Neural cell (in vitro differentiated cells): ENCODE results near the gene NARS2. TPM values are rescaled to one million over a fixed set of nuclear protein-coding genes. Genes with fewer than 3 reads are reported as not detected.

Source experiments
- H2AFZ ChIP-seq: fragments of 200-600, 300-800 bp; sonication (generic), shearing (Covaris generic); 2 replicates; pipeline ENCODE4 v1.6.0; 2014; ENCODE audit warnings: low read depth, mild to moderate bottlenecking, antibody characterized with exemption, low read length, moderate library complexity
- H3F3A ChIP-seq: fragments of 200-600 bp; shearing (Covaris generic); 2 replicates; pipeline ENCODE4 v1.6.1; 2016; ENCODE audit warnings: mild to moderate bottlenecking, moderate library complexity, mixed read lengths, antibody characterized with exemption, low read length; ENCODE audit not compliant: insufficient read depth, poor library complexity, severe bottlenecking
- H3K27ac ChIP-seq: fragments of 200-600, 300-800 bp; sonication (generic), shearing (Covaris generic); 2 replicates; pipeline ENCODE4 v1.5.1; 2014; ENCODE audit warnings: mild to moderate bottlenecking, low read length, moderate library complexity
- H3K27me3 ChIP-seq: fragments of 300-800, 200-600 bp; sonication (generic), shearing (Covaris generic); 2 replicates; pipeline ENCODE4 v1.6.0; 2014; ENCODE audit warnings: mild to moderate bottlenecking, low read depth, low read length, moderate library complexity; ENCODE audit not compliant: insufficient read depth
- H3K36me3 ChIP-seq: fragments of 300-800, 200-600 bp; sonication (generic), shearing (Covaris generic); 2 replicates; pipeline ENCODE4 v1.5.1; 2014; ENCODE audit warnings: mild to moderate bottlenecking, antibody characterized with exemption, low read length, moderate library complexity; ENCODE audit not compliant: insufficient read depth
- H3K4me2 ChIP-seq: fragments of 300-800, 200-600 bp; sonication (generic), shearing (Covaris generic); 2 replicates; pipeline ENCODE4 v1.6.0; 2014; ENCODE audit warnings: mild to moderate bottlenecking, low read length
- H3K4me3 ChIP-seq: fragments of 300-800, 200-600 bp; sonication (generic), shearing (Covaris generic); 2 replicates; pipeline ENCODE4 v1.5.1; 2014; ENCODE audit warnings: mild to moderate bottlenecking, low read length, moderate library complexity
- H3K79me2 ChIP-seq: fragments of 200-600 bp; shearing (Covaris generic); replicated peaks from 2 replicates; pipeline ENCODE4 v1.6.0; 2014; ENCODE audit warnings: mild to moderate bottlenecking, low read length, moderate library complexity; ENCODE audit not compliant: insufficient read depth
- H3K9ac ChIP-seq: fragments of 300-800, 200-600 bp; sonication (generic), shearing (Covaris generic); 2 replicates; pipeline ENCODE4 v1.6.1; 2016; ENCODE audit warnings: mild to moderate bottlenecking, low read length, mixed read lengths
- H3K9me2 ChIP-seq: fragments of 200-600 bp; shearing (Covaris generic); 2 replicates; pipeline ENCODE4 v1.6.1; 2016; ENCODE audit warnings: mild to moderate bottlenecking, low read length, mixed read lengths; ENCODE audit not compliant: insufficient read depth
- H3K9me3 ChIP-seq: fragments of 200-600, 300-800 bp; sonication (generic), shearing (Covaris generic); 2 replicates; pipeline ENCODE4 v1.6.1; 2016; ENCODE audit warnings: mild to moderate bottlenecking, mixed run types, low read length, moderate library complexity, mixed read lengths
- H4K20me1 ChIP-seq: fragments of 200-600 bp; shearing (Covaris generic); 2 replicates; pipeline ENCODE4 v1.6.1; 2016; ENCODE audit warnings: mild to moderate bottlenecking, mixed run types; ENCODE audit not compliant: insufficient read depth
- EP300 ChIP-seq: fragments of 450-650 bp; conservative IDR thresholded peaks from 2 replicates; pipeline ENCODE4 v1.6.1; 2014; ENCODE audit warnings: antibody characterized with exemption, mild to moderate bottlenecking, moderate library complexity; ENCODE audit not compliant: poor library complexity, severe bottlenecking
- EZH2 ChIP-seq: fragments of 200-600, 300-800 bp; shearing (Covaris generic), sonication (generic); IDR thresholded peaks from 2 replicates; pipeline ENCODE4 v1.6.1; 2014; ENCODE audit warnings: antibody characterized with exemption, low read length, borderline replicate concordance, mild to moderate bottlenecking; ENCODE audit not compliant: insufficient read depth, poor library complexity, severe bottlenecking
- MXI1 ChIP-seq: fragments of 450-650 bp; conservative IDR thresholded peaks from 2 replicates; pipeline ENCODE4 v1.6.1; 2014; ENCODE audit warnings: antibody characterized with exemption, mild to moderate bottlenecking; ENCODE audit not compliant: poor library complexity, severe bottlenecking
- POLR2AphosphoS5 ChIP-seq: IDR thresholded peaks from 2 replicates; pipeline ENCODE4 v1.6.1; 2012
- RAD21 ChIP-seq: fragments of 450-650 bp; conservative IDR thresholded peaks from 2 replicates; pipeline ENCODE4 v1.6.1; 2014; ENCODE audit warnings: antibody characterized with exemption, mild to moderate bottlenecking, moderate library complexity
- SMC3 ChIP-seq: fragments of 450-650 bp; conservative IDR thresholded peaks from 2 replicates; pipeline ENCODE4 v1.6.1; 2014; ENCODE audit warnings: antibody characterized with exemption, mild to moderate bottlenecking, moderate library complexity; ENCODE audit not compliant: poor library complexity
- TAF1 ChIP-seq: IDR thresholded peaks from 2 replicates; pipeline ENCODE4 v1.6.1; 2012; ENCODE audit warnings: low read depth
- polyA plus RNA-seq: library from polyadenylated mRNA; depleted of rRNA; stranded (reverse); fragments of >200 nt; gene quantifications from 2 replicates; pipeline ENCODE4 v1.2.3, GENCODE V29; 2014
- TF ChIP-seq, protein P1 (sequence below): IDR thresholded peaks from 2 replicates; pipeline ENCODE4 v1.6.1; 2012; ENCODE audit warnings: borderline replicate concordance
- TF ChIP-seq, protein P2 (sequence below): fragments of 450-650 bp; IDR thresholded peaks from 2 replicates; pipeline ENCODE4 v1.5.1; 2014; ENCODE audit warnings: antibody characterized with exemption, mild to moderate bottlenecking, moderate library complexity; ENCODE audit not compliant: poor library complexity, severe bottlenecking

The NARS2 gene
- polyA plus RNA-seq, 1 donor from 2014 or later, result 39.6 TPM

- Histone ChIP-seq H3K9me2 (no peaks in the 10 kb centered on the region), H3F3A (no peaks in the 10 kb centered on the region), H3K4me2 (no peak overlapping the region), H3K36me3 (no peaks in the 10 kb centered on the region), H3K27ac (no peak overlapping the region), H3K79me2 (no peaks in the 10 kb centered on the region), H3K9me3 (no peaks in the 10 kb centered on the region), H3K4me3 (no peak overlapping the region), H3K9ac (no peak overlapping the region), H4K20me1 (no peaks in the 10 kb centered on the region), H3K27me3 (no peaks in the 10 kb centered on the region), H2AFZ (no peak overlapping the region)
- TF ChIP-seq MXI1, result no peak
These were observed 121.3 kb downstream of the NARS2 start for GRCh38 chr11:78453140-78453935.

GRCh38 chr11:78451371-78452150 is 123.1 kb downstream of the NARS2 start:
- TF ChIP-seq RAD21 (no peak), TAF1 (no peak), SMC3 (no peak)
- TF ChIP-seq, protein P1, sequence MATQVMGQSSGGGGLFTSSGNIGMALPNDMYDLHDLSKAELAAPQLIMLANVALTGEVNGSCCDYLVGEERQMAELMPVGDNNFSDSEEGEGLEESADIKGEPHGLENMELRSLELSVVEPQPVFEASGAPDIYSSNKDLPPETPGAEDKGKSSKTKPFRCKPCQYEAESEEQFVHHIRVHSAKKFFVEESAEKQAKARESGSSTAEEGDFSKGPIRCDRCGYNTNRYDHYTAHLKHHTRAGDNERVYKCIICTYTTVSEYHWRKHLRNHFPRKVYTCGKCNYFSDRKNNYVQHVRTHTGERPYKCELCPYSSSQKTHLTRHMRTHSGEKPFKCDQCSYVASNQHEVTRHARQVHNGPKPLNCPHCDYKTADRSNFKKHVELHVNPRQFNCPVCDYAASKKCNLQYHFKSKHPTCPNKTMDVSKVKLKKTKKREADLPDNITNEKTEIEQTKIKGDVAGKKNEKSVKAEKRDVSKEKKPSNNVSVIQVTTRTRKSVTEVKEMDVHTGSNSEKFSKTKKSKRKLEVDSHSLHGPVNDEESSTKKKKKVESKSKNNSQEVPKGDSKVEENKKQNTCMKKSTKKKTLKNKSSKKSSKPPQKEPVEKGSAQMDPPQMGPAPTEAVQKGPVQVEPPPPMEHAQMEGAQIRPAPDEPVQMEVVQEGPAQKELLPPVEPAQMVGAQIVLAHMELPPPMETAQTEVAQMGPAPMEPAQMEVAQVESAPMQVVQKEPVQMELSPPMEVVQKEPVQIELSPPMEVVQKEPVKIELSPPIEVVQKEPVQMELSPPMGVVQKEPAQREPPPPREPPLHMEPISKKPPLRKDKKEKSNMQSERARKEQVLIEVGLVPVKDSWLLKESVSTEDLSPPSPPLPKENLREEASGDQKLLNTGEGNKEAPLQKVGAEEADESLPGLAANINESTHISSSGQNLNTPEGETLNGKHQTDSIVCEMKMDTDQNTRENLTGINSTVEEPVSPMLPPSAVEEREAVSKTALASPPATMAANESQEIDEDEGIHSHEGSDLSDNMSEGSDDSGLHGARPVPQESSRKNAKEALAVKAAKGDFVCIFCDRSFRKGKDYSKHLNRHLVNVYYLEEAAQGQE, result no peak
- TF ChIP-seq, protein P2, sequence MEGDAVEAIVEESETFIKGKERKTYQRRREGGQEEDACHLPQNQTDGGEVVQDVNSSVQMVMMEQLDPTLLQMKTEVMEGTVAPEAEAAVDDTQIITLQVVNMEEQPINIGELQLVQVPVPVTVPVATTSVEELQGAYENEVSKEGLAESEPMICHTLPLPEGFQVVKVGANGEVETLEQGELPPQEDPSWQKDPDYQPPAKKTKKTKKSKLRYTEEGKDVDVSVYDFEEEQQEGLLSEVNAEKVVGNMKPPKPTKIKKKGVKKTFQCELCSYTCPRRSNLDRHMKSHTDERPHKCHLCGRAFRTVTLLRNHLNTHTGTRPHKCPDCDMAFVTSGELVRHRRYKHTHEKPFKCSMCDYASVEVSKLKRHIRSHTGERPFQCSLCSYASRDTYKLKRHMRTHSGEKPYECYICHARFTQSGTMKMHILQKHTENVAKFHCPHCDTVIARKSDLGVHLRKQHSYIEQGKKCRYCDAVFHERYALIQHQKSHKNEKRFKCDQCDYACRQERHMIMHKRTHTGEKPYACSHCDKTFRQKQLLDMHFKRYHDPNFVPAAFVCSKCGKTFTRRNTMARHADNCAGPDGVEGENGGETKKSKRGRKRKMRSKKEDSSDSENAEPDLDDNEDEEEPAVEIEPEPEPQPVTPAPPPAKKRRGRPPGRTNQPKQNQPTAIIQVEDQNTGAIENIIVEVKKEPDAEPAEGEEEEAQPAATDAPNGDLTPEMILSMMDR, result no peak
- H3K4me3 ChIP-seq, result no peak overlapping the region
- H3K79me2 ChIP-seq, result no peaks in the 10 kb centered on the region
- H3K9ac ChIP-seq, result no peak overlapping the region
- no peaks in the 10 kb centered on the region for H3K9me2 ChIP-seq
- H3F3A ChIP-seq, result no peaks in the 10 kb centered on the region
- no peaks in the 10 kb centered on the region for H3K36me3 ChIP-seq
- H2AFZ ChIP-seq, result no peak overlapping the region
- H3K27me3 ChIP-seq, result no peaks in the 10 kb centered on the region
- H3K4me2 ChIP-seq, result no peak overlapping the region
- H3K9me3 ChIP-seq, result no peaks in the 10 kb centered on the region
- H4K20me1 ChIP-seq, result no peaks in the 10 kb centered on the region
- no peak overlapping the region for H3K27ac ChIP-seq

GRCh38 chr11:78450866-78451265 is 123.8 kb downstream of the NARS2 start:
- H3K4me3 ChIP-seq, result no peak overlapping the region
- no peaks in the 10 kb centered on the region for H4K20me1 ChIP-seq
- H3F3A ChIP-seq, result no peaks in the 10 kb centered on the region
- H3K79me2 ChIP-seq, result no peaks in the 10 kb centered on the region
- H2AFZ ChIP-seq, result no peak overlapping the region
- H3K27me3 ChIP-seq, result no peaks in the 10 kb centered on the region
- H3K9ac ChIP-seq, result no peak overlapping the region
- no peaks in the 10 kb centered on the region for H3K9me3 ChIP-seq
- H3K4me2 ChIP-seq, result no peak overlapping the region
- no peaks in the 10 kb centered on the region for H3K36me3 ChIP-seq
- H3K9me2 ChIP-seq, result no peaks in the 10 kb centered on the region
- no peak overlapping the region for H3K27ac ChIP-seq
- TF ChIP-seq, protein P2, result no peak
- TF ChIP-seq RAD21 (no peak), SMC3 (no peak), EP300 (no peak), MXI1 (no peak), POLR2AphosphoS5 (no peak), EZH2 (no peak)
